H9 (cell line): ENCODE measurements around the gene FAM13C. TPM values are rescaled to one million over a fixed set of nuclear protein-coding genes. Genes with fewer than 3 reads are reported as not detected.

ENCODE experiments used
- DNase-seq: peaks from one replicate; pipeline ENCODE4 v3.0.0-alpha.2; 2017
- H2AFZ ChIP-seq: one replicate; pipeline ENCODE4 v1.6.1; 2013; ENCODE audit warnings: mild to moderate bottlenecking, low read length, control low read depth, moderate library complexity
- H2AK5ac ChIP-seq: 2 replicates; pipeline ENCODE4 v1.6.1; 2013; ENCODE audit warnings: low read length, control low read depth, mixed read lengths; ENCODE audit not compliant: insufficient read length
- H2BK120ac ChIP-seq: one replicate; pipeline ENCODE4 v1.6.1; 2013; ENCODE audit warnings: low read depth, mild to moderate bottlenecking, low read length, control low read depth, inconsistent platforms; ENCODE audit not compliant: poor library complexity, severe bottlenecking
- H2BK12ac ChIP-seq: 2 replicates; pipeline ENCODE4 v1.6.1; 2013; ENCODE audit warnings: low read length, control low read depth, mixed read lengths, low read depth; ENCODE audit not compliant: insufficient read length
- H2BK15ac ChIP-seq: 2 replicates; pipeline ENCODE4 v1.6.1; 2013; ENCODE audit warnings: low read depth, low read length, control low read depth
- H2BK20ac ChIP-seq: one replicate; pipeline ENCODE4 v1.6.1; 2013; ENCODE audit warnings: low read depth, mild to moderate bottlenecking, low read length, control low read depth, inconsistent platforms; ENCODE audit not compliant: poor library complexity, severe bottlenecking
- H2BK5ac ChIP-seq: 2 replicates; pipeline ENCODE4 v1.6.1; 2013; ENCODE audit warnings: low read length, control low read depth, mixed read lengths; ENCODE audit not compliant: insufficient read length
- H3K14ac ChIP-seq: 2 replicates; pipeline ENCODE4 v1.6.1; 2013; ENCODE audit warnings: low read length, control low read depth; ENCODE audit not compliant: insufficient read depth
- H3K18ac ChIP-seq: 2 replicates; pipeline ENCODE4 v1.6.1; 2013; ENCODE audit warnings: low read depth, mild to moderate bottlenecking, mixed read lengths, low read length, control low read depth; ENCODE audit not compliant: insufficient read length
- H3K23ac ChIP-seq: 2 replicates; pipeline ENCODE4 v1.6.1; 2013; ENCODE audit warnings: low read length, control low read depth, mixed read lengths, low read depth; ENCODE audit not compliant: insufficient read length
- H3K23me2 ChIP-seq: 2 replicates; pipeline ENCODE4 v1.6.1; 2013; ENCODE audit warnings: low read depth, mild to moderate bottlenecking, mixed read lengths, low read length, control low read depth; ENCODE audit not compliant: insufficient read length, poor library complexity, severe bottlenecking
- H3K27ac ChIP-seq: 2 replicates; pipeline ENCODE4 v1.5.1; 2013; ENCODE audit warnings: low read length, control low read depth, mixed read lengths, low read depth; ENCODE audit not compliant: insufficient read length
- H3K27me3 ChIP-seq: 2 replicates; pipeline ENCODE4 v1.6.1; 2013; ENCODE audit warnings: low read length, control low read depth, inconsistent platforms; ENCODE audit not compliant: insufficient read depth
- H3K4ac ChIP-seq: 2 replicates; pipeline ENCODE4 v1.6.1; 2013; ENCODE audit warnings: low read depth, mild to moderate bottlenecking, control low read depth, inconsistent platforms, low read length, moderate library complexity
- H3K4me1 ChIP-seq: 2 replicates; pipeline ENCODE4 v1.6.1; 2013; ENCODE audit warnings: low read length, control low read depth, inconsistent platforms; ENCODE audit not compliant: insufficient read depth
- H3K4me2 ChIP-seq: 2 replicates; pipeline ENCODE4 v1.6.1; 2013; ENCODE audit warnings: low read length, control low read depth, mixed read lengths; ENCODE audit not compliant: insufficient read length, insufficient read depth
- H3K56ac ChIP-seq: 2 replicates; pipeline ENCODE4 v1.6.1; 2013; ENCODE audit warnings: low read depth, mild to moderate bottlenecking, mixed read lengths, low read length, control low read depth; ENCODE audit not compliant: insufficient read length
- H3K79me1 ChIP-seq: 2 replicates; pipeline ENCODE4 v1.6.1; 2013; ENCODE audit warnings: low read depth, mild to moderate bottlenecking, moderate library complexity, low read length, control low read depth, inconsistent platforms; ENCODE audit not compliant: insufficient read depth, poor library complexity, severe bottlenecking
- H3K79me2 ChIP-seq: 2 replicates; pipeline ENCODE4 v1.6.1; 2013; ENCODE audit warnings: low read length, control low read depth, inconsistent platforms; ENCODE audit not compliant: insufficient read depth
- H3K9ac ChIP-seq: 2 replicates; pipeline ENCODE4 v1.6.1; 2013; ENCODE audit warnings: low read length, control low read depth, mixed read lengths; ENCODE audit not compliant: insufficient read length; ENCODE audit errors: extremely low read depth
- H3K9me3 ChIP-seq: one replicate; pipeline ENCODE4 v1.6.1; 2013; ENCODE audit warnings: low read depth, low read length, inconsistent platforms; ENCODE audit not compliant: control insufficient read depth
- H3T11ph ChIP-seq: one replicate; pipeline ENCODE4 v1.6.1; 2013; ENCODE audit warnings: mild to moderate bottlenecking, low read length, control low read depth, inconsistent platforms
- H4K20me1 ChIP-seq: one replicate; pipeline ENCODE4 v1.6.1; 2013; ENCODE audit not compliant: control insufficient read depth, insufficient read length, insufficient read depth
- H4K5ac ChIP-seq: 2 replicates; pipeline ENCODE4 v1.6.1; 2013; ENCODE audit warnings: low read depth, mild to moderate bottlenecking, mixed read lengths, low read length, control low read depth; ENCODE audit not compliant: insufficient read length
- H4K8ac ChIP-seq: replicated peaks from 2 replicates; pipeline ENCODE4 v1.6.1; 2013; ENCODE audit warnings: low read length, control low read depth, mixed read lengths, low read depth; ENCODE audit not compliant: insufficient read length
- H4K91ac ChIP-seq: 2 replicates; pipeline ENCODE4 v1.6.1; 2013; ENCODE audit warnings: low read depth, mild to moderate bottlenecking, moderate library complexity, mixed read lengths, low read length, control low read depth; ENCODE audit not compliant: insufficient read length
- H3K27ac Mint-ChIP-seq, 3 experiments: 2 replicates in 2 of 3; 3 replicates in 1 of 3; pipeline ENCODE4 v1.8.0; 2020 to 2021; ENCODE audit warnings: mixed read lengths in 3 of 3, mild to moderate bottlenecking in 1 of 3, moderate library complexity in 1 of 3
- H3K27me3 Mint-ChIP-seq: 2 replicates; pipeline ENCODE4 v1.8.0; 2021; ENCODE audit warnings: low read depth, mild to moderate bottlenecking, moderate library complexity, mixed read lengths
- H3K36me3 Mint-ChIP-seq, 3 experiments: 2 replicates in 2 of 3; 3 replicates in 1 of 3; pipeline ENCODE4 v1.8.0; 2020 to 2021; ENCODE audit warnings: low read depth in 3 of 3, mixed read lengths in 3 of 3; ENCODE audit not compliant: insufficient read depth in 1 of 3
- H3K4me1 Mint-ChIP-seq, 2 experiments: 2 replicates each; pipeline ENCODE4 v1.8.0; 2020; ENCODE audit warnings: mixed read lengths in 2 of 2
- H3K4me3 Mint-ChIP-seq, 2 experiments: 2 replicates in 1 of 2; 3 replicates in 1 of 2; pipeline ENCODE4 v1.8.0; 2020 to 2021; ENCODE audit warnings: mild to moderate bottlenecking in 2 of 2, mixed read lengths in 2 of 2, moderate library complexity in 1 of 2
- H3K9me3 Mint-ChIP-seq, 2 experiments: 2 replicates in 1 of 2; 3 replicates in 1 of 2; pipeline ENCODE4 v1.8.0; 2020; ENCODE audit warnings: mild to moderate bottlenecking in 2 of 2, mixed read lengths in 2 of 2, moderate library complexity in 1 of 2
- CTCF ChIP-seq: fragments of 200-600 bp; sonication (generic); conservative IDR thresholded peaks from 3 replicates; pipeline ENCODE4 v1.8.0; 2021; ENCODE audit warnings: antibody characterized with exemption, mild to moderate bottlenecking
- WGBS: extraction: QIAGEN DNeasy Blood & Tissue Kit; methylation state at CpG from one replicate; pipeline ENCODE4 v1.1.7; 2013; ENCODE audit warnings: missing lambda C conversion rate, low lambda C conversion rate, mixed read lengths; ENCODE audit not compliant: insufficient read length; ENCODE audit errors: extremely low coverage; 5-methylcytosine and 5-hydroxymethylcytosine counted together
- total RNA-seq: library from RNA; stranded (reverse); gene quantifications from 2 replicates; pipeline ENCODE4 v1.2.1, GENCODE V29; 2021

Gene FAM13C
- total RNA-seq, 1 experiment from 2014 or later, result 0.31 TPM

- no peaks in the 10 kb centered on the region for H3K36me3 Mint-ChIP-seq
- Histone ChIP-seq H3K23ac (no peak overlapping the region), H2BK120ac (no peak overlapping the region), H4K5ac (no peak overlapping the region), H3K79me2 (no peaks in the 10 kb centered on the region), H3K27me3 (no peaks in the 10 kb centered on the region), H3K27ac (no peak overlapping the region), H2BK5ac (no peak overlapping the region), H3K9ac (no peak overlapping the region), H2BK15ac (no peak overlapping the region), H3K23me2 (no peaks in the 10 kb centered on the region), H3K18ac (no peak overlapping the region), H2AFZ (no peak overlapping the region), H3K4ac (no peak overlapping the region), H4K8ac (no peak overlapping the region), H3K14ac (no peak overlapping the region), H3K79me1 (no peaks in the 10 kb centered on the region), H3K4me2 (no peak overlapping the region), H4K91ac (no peak overlapping the region), H3T11ph (no peak overlapping the region), H4K20me1 (no peaks in the 10 kb centered on the region), H3K9me3 (no peaks in the 10 kb centered on the region), H3K56ac (no peak overlapping the region), H2AK5ac (no peak overlapping the region), H2BK20ac (no peak overlapping the region), H3K4me1 (no peaks in the 10 kb centered on the region; the same call in 1 of the 2 replicates), H2BK12ac (no peak overlapping the region)
- peaks cover 10 to 11% of the 10 kb centered on the region in 2 experiments for H3K4me1 Mint-ChIP-seq
- H3K9me3 Mint-ChIP-seq, result no peaks in the 10 kb centered on the region
- DNase-seq, result no peak
- no CpG with 5 or more reads among the region's 3 CpGs for WGBS
- H3K27me3 Mint-ChIP-seq, result no peaks in the 10 kb centered on the region
- no peak overlapping the region for H3K27ac Mint-ChIP-seq
- TF ChIP-seq CTCF, result no peak
- H3K4me3 Mint-ChIP-seq, result no peak overlapping the region
These were observed 10.7 kb upstream of the FAM13C start for GRCh38 chr10:59373071-59373470.
